Endothelial cell of umbilical vein (primary cell): Measurements from ENCODE around the gene BNC2. TPM values are rescaled to one million over a fixed set of nuclear protein-coding genes. Genes with fewer than 3 reads are reported as not detected.

Source experiments
- BruUV-seq: library from RNA; stranded (reverse); fragments of 400-500 nt; replicated peaks from 2 replicates; lab custom pipeline; 2021; lab: Mats Ljungman, UMichigan
- CTCF ChIA-PET: fragments of 300-600, 350-600 bp; sonication (Branson Sonifier 250); formaldehyde crosslinking; loops from one replicate; lab custom pipeline; 2021; ENCODE audit warnings: antibody characterized with exemption, inconsistent platforms; lab: Charles Lee
- POLR2A ChIA-PET: fragments of 300-600, 350-600 bp; sonication (Branson Sonifier 250); formaldehyde crosslinking; loops from one replicate; lab custom pipeline; 2021; ENCODE audit warnings: antibody characterized with exemption, inconsistent platforms; lab: Charles Lee
- DNase-seq: peaks from one replicate; pipeline ENCODE4 v3.0.0-alpha.2; 2011; ENCODE audit warnings: low read depth, low spot score
- FAIRE-seq: peaks from 2 replicates; lab custom pipeline; 2011; peaks lifted over from hg19 to GRCh38; lab: Jason Lieb, UNC
- H2AFZ ChIP-seq: 2 replicates; pipeline ENCODE4 v1.6.0; 2012; ENCODE audit warnings: low read depth, low read length, control low read depth, inconsistent platforms
- H3K27ac ChIP-seq: 2 replicates; pipeline ENCODE4 v1.5.1; 2011; ENCODE audit warnings: low read depth, mild to moderate bottlenecking, control low read depth, low read length, moderate library complexity; ENCODE audit not compliant: insufficient read depth
- H3K27me3 ChIP-seq, 2 experiments: 2 replicates each; pipeline versions ENCODE4 v1.6.0 to v1.6.1; 2011; ENCODE audit warnings: low read length in 2 of 2, mixed read lengths in 1 of 2; ENCODE audit not compliant: control insufficient read depth in 2 of 2, insufficient read depth in 2 of 2
- H3K36me3 ChIP-seq, 2 experiments: 2 replicates in 1 of 2; 3 replicates in 1 of 2; pipeline ENCODE4 v1.5.1; 2011; ENCODE audit warnings: low read length in 2 of 2, mild to moderate bottlenecking in 1 of 2, moderate library complexity in 1 of 2; ENCODE audit not compliant: control insufficient read depth in 2 of 2, insufficient read depth in 2 of 2; ENCODE audit errors: extremely low read depth in 1 of 2
- H3K4me1 ChIP-seq: 3 replicates; pipeline ENCODE4 v1.5.1; 2011; ENCODE audit warnings: mild to moderate bottlenecking, low read length; ENCODE audit not compliant: control insufficient read depth, insufficient read depth; ENCODE audit errors: extremely low read depth
- H3K4me2 ChIP-seq: 2 replicates; pipeline ENCODE4 v1.6.1; 2011; ENCODE audit warnings: low read length, control low read depth, mixed read lengths; ENCODE audit not compliant: insufficient read depth
- H3K4me3 ChIP-seq, 3 experiments: fragments of 200-600 bp in 1 of 3; sonication (generic), shearing (Covaris generic) in 1 of 3; replicated peaks in 1 of 3; 2 replicates each; pipeline ENCODE4 v1.5.1; 2011 to 2016; ENCODE audit warnings: control low read depth in 3 of 3, low read length in 3 of 3, mild to moderate bottlenecking in 2 of 3, inconsistent platforms in 1 of 3, low read depth in 1 of 3, moderate library complexity in 1 of 3; ENCODE audit not compliant: insufficient read depth in 1 of 3
- H3K79me2 ChIP-seq: 2 replicates; pipeline ENCODE4 v1.6.0; 2012; ENCODE audit warnings: low read length, inconsistent platforms; ENCODE audit not compliant: control insufficient read depth, insufficient read depth
- H3K9ac ChIP-seq: replicated peaks from 2 replicates; pipeline ENCODE3; 2011; ENCODE audit warnings: low read length, control low read depth; ENCODE audit not compliant: insufficient read depth; ENCODE audit errors: extremely low read depth
- H3K9me1 ChIP-seq: replicated peaks from 3 replicates; pipeline ENCODE4 v1.6.0; 2011; ENCODE audit warnings: mild to moderate bottlenecking, low read length; ENCODE audit not compliant: control insufficient read depth, insufficient read depth; ENCODE audit errors: extremely low read depth
- H3K9me3 ChIP-seq: replicated peaks from 2 replicates; pipeline ENCODE4 v1.5.1; 2012; ENCODE audit warnings: low read length, inconsistent platforms; ENCODE audit not compliant: control insufficient read depth, insufficient read depth
- H4K20me1 ChIP-seq: replicated peaks from 2 replicates; pipeline ENCODE3; 2011; ENCODE audit warnings: mild to moderate bottlenecking, low read length; ENCODE audit not compliant: control insufficient read depth, insufficient read depth; ENCODE audit errors: extremely low read depth
- CTCF ChIP-seq, 2 donors: IDR thresholded peaks; 1 replicate in 1 of 2; 2 replicates in 1 of 2; pipeline ENCODE4 v1.5.1; 2011; ENCODE audit warnings: low read length in 2 of 2, mild to moderate bottlenecking in 2 of 2, moderate library complexity in 2 of 2, control low read depth in 1 of 2, inconsistent platforms in 1 of 2, low read depth in 1 of 2; ENCODE audit not compliant: insufficient read depth in 1 of 2; ENCODE audit errors: extremely low read depth in 1 of 2
- EZH2 ChIP-seq: IDR thresholded peaks from 2 replicates; pipeline ENCODE4 v1.6.1; 2012; ENCODE audit warnings: borderline replicate concordance, low read depth, mild to moderate bottlenecking, moderate library complexity, low read length, inconsistent platforms; ENCODE audit not compliant: severe bottlenecking
- FOS ChIP-seq: IDR thresholded peaks from 2 replicates; pipeline ENCODE4 v1.6.1; 2011; ENCODE audit warnings: mild to moderate bottlenecking, low read length, moderate library complexity, borderline replicate concordance; ENCODE audit not compliant: insufficient read depth
- GATA2 ChIP-seq: IDR thresholded peaks from 2 replicates; pipeline ENCODE4 v1.7.0; 2011; ENCODE audit warnings: low read depth, mild to moderate bottlenecking, moderate library complexity, mixed read lengths, low read length; ENCODE audit not compliant: insufficient read length, insufficient read depth
- JUN ChIP-seq: IDR thresholded peaks from 2 replicates; pipeline ENCODE4 v1.6.1; 2011; ENCODE audit warnings: borderline replicate concordance, low read depth; ENCODE audit not compliant: insufficient read length, insufficient read depth
- MAX ChIP-seq: IDR thresholded peaks from 2 replicates; pipeline ENCODE4 v1.6.1; 2011; ENCODE audit not compliant: insufficient read depth, insufficient read length
- MYC ChIP-seq: IDR thresholded peaks from one replicate; pipeline ENCODE4 v1.6.1; 2011; ENCODE audit warnings: mild to moderate bottlenecking, low read depth, low read length
- POLR2A ChIP-seq: IDR thresholded peaks from 2 replicates; pipeline ENCODE4 v1.6.1; 2012; ENCODE audit warnings: low read depth, mild to moderate bottlenecking, control low read depth, low read length
- POLR2AphosphoS5 ChIP-seq: IDR thresholded peaks from 2 replicates; pipeline ENCODE4 v1.6.1; 2012; ENCODE audit warnings: low read depth, mild to moderate bottlenecking, control low read depth, low read length, moderate library complexity; ENCODE audit not compliant: insufficient read depth
- dilution Hi-C: fragments of 300-500 bp; cut with MboI; formaldehyde crosslinking; loops from one replicate; pipeline ENCODE4 v1.15.0; 2019; ENCODE audit warnings: low sequenced_read_pairs; ENCODE audit not compliant: extremely low pct_ligation_motif_present
- intact Hi-C: fragments of 100-400 bp; cut with micrococcal nuclease; formaldehyde crosslinking; loops from one replicate; pipeline ENCODE4 v1.10.0; 2022
- polyA plus RNA-seq, 4 experiments: library from polyadenylated mRNA; depleted of rRNA in 3 of 4; stranded (reverse) in 3 of 4; unstranded in 1 of 4; fragments of >200 nt; gene quantifications; 2 replicates each; pipeline versions ENCODE4 v1.2.1 to v1.2.3, GENCODE V29; 2011 to 2012; ENCODE audit warnings: missing spikeins in 1 of 4
- total RNA-seq: library from RNA; stranded (reverse); gene quantifications from 2 replicates; pipeline ENCODE4 v1.2.3, GENCODE V29; 2021

BNC2 gene
- total and polyA plus RNA-seq, 2 donors (not counting 3 experiments of a cell fraction or from before 2014, with no cell fraction given): 12.1 to 34.3 TPM

- CTCF ChIA-PET: no interaction called here
- BruUV-seq: no TSS peak
These were observed 101.2 kb downstream of the BNC2 start for GRCh38 chr9:16769291-16769690.

More at GRCh38 chr9:16769291-16769690, 101.2 kb downstream of the BNC2 start:
- Histone ChIP-seq H3K79me2 (no peaks in the 10 kb centered on the region), H3K36me3 (no peaks in the 10 kb centered on the region), H3K4me3 (no peak overlapping the region), H3K4me2 (no peak overlapping the region), H3K27ac (no peak overlapping the region), H3K27me3 (no peaks in the 10 kb centered on the region), H3K9ac (no peak overlapping the region), H3K9me1 (no peaks in the 10 kb centered on the region), H2AFZ (no peak overlapping the region), H3K9me3 (no peaks in the 10 kb centered on the region), H4K20me1 (no peaks in the 10 kb centered on the region), H3K4me1 (no peaks in the 10 kb centered on the region)
- intact Hi-C loops: no loop called here
- DNase-seq (no peak), FAIRE-seq (no peak)
- TF ChIP-seq EZH2 (no peak), CTCF (IDR thresholded peaks at IDR 0.05; ENCODE audit: extremely low read depth in 1 of 2, insufficient read depth in 1 of 2, low read depth in 1 of 2, low read length in 2 of 2) (no peak), FOS (no peak), MYC (no peak), GATA2 (no peak), POLR2AphosphoS5 (no peak), MAX (no peak), POLR2A (no peak), JUN (no peak)
- POLR2A ChIA-PET: no interaction called here
- dilution Hi-C loops: no loop called here
